H9 (cell line): ENCODE data around the gene CCDC40. TPM values are rescaled to one million over a fixed set of nuclear protein-coding genes. Genes with fewer than 3 reads are reported as not detected.

Source experiments
- DNase-seq: peaks from one replicate; pipeline ENCODE4 v3.0.0-alpha.2; 2017
- H2AFZ ChIP-seq: one replicate; pipeline ENCODE4 v1.6.1; 2013; ENCODE audit warnings: mild to moderate bottlenecking, low read length, control low read depth, moderate library complexity
- H2AK5ac ChIP-seq: 2 replicates; pipeline ENCODE4 v1.6.1; 2013; ENCODE audit warnings: low read length, control low read depth, mixed read lengths; ENCODE audit not compliant: insufficient read length
- H2BK120ac ChIP-seq: one replicate; pipeline ENCODE4 v1.6.1; 2013; ENCODE audit warnings: low read depth, mild to moderate bottlenecking, low read length, control low read depth, inconsistent platforms; ENCODE audit not compliant: poor library complexity, severe bottlenecking
- H2BK12ac ChIP-seq: 2 replicates; pipeline ENCODE4 v1.6.1; 2013; ENCODE audit warnings: low read length, control low read depth, mixed read lengths, low read depth; ENCODE audit not compliant: insufficient read length
- H2BK15ac ChIP-seq: 2 replicates; pipeline ENCODE4 v1.6.1; 2013; ENCODE audit warnings: low read depth, low read length, control low read depth
- H2BK20ac ChIP-seq: one replicate; pipeline ENCODE4 v1.6.1; 2013; ENCODE audit warnings: low read depth, mild to moderate bottlenecking, low read length, control low read depth, inconsistent platforms; ENCODE audit not compliant: poor library complexity, severe bottlenecking
- H2BK5ac ChIP-seq: 2 replicates; pipeline ENCODE4 v1.6.1; 2013; ENCODE audit warnings: low read length, control low read depth, mixed read lengths; ENCODE audit not compliant: insufficient read length
- H3K14ac ChIP-seq: 2 replicates; pipeline ENCODE4 v1.6.1; 2013; ENCODE audit warnings: low read length, control low read depth; ENCODE audit not compliant: insufficient read depth
- H3K18ac ChIP-seq: 2 replicates; pipeline ENCODE4 v1.6.1; 2013; ENCODE audit warnings: low read depth, mild to moderate bottlenecking, mixed read lengths, low read length, control low read depth; ENCODE audit not compliant: insufficient read length
- H3K23ac ChIP-seq: 2 replicates; pipeline ENCODE4 v1.6.1; 2013; ENCODE audit warnings: low read length, control low read depth, mixed read lengths, low read depth; ENCODE audit not compliant: insufficient read length
- H3K23me2 ChIP-seq: 2 replicates; pipeline ENCODE4 v1.6.1; 2013; ENCODE audit warnings: low read depth, mild to moderate bottlenecking, mixed read lengths, low read length, control low read depth; ENCODE audit not compliant: insufficient read length, poor library complexity, severe bottlenecking
- H3K27ac ChIP-seq: 2 replicates; pipeline ENCODE4 v1.5.1; 2013; ENCODE audit warnings: low read length, control low read depth, mixed read lengths, low read depth; ENCODE audit not compliant: insufficient read length
- H3K27me3 ChIP-seq: 2 replicates; pipeline ENCODE4 v1.6.1; 2013; ENCODE audit warnings: low read length, control low read depth, inconsistent platforms; ENCODE audit not compliant: insufficient read depth
- H3K4ac ChIP-seq: 2 replicates; pipeline ENCODE4 v1.6.1; 2013; ENCODE audit warnings: low read depth, mild to moderate bottlenecking, control low read depth, inconsistent platforms, low read length, moderate library complexity
- H3K4me1 ChIP-seq: 2 replicates; pipeline ENCODE4 v1.6.1; 2013; ENCODE audit warnings: low read length, control low read depth, inconsistent platforms; ENCODE audit not compliant: insufficient read depth
- H3K4me2 ChIP-seq: 2 replicates; pipeline ENCODE4 v1.6.1; 2013; ENCODE audit warnings: low read length, control low read depth, mixed read lengths; ENCODE audit not compliant: insufficient read length, insufficient read depth
- H3K56ac ChIP-seq: 2 replicates; pipeline ENCODE4 v1.6.1; 2013; ENCODE audit warnings: low read depth, mild to moderate bottlenecking, mixed read lengths, low read length, control low read depth; ENCODE audit not compliant: insufficient read length
- H3K79me1 ChIP-seq: 2 replicates; pipeline ENCODE4 v1.6.1; 2013; ENCODE audit warnings: low read depth, mild to moderate bottlenecking, moderate library complexity, low read length, control low read depth, inconsistent platforms; ENCODE audit not compliant: insufficient read depth, poor library complexity, severe bottlenecking
- H3K79me2 ChIP-seq: 2 replicates; pipeline ENCODE4 v1.6.1; 2013; ENCODE audit warnings: low read length, control low read depth, inconsistent platforms; ENCODE audit not compliant: insufficient read depth
- H3K9ac ChIP-seq: 2 replicates; pipeline ENCODE4 v1.6.1; 2013; ENCODE audit warnings: low read length, control low read depth, mixed read lengths; ENCODE audit not compliant: insufficient read length; ENCODE audit errors: extremely low read depth
- H3K9me3 ChIP-seq: one replicate; pipeline ENCODE4 v1.6.1; 2013; ENCODE audit warnings: low read depth, low read length, inconsistent platforms; ENCODE audit not compliant: control insufficient read depth
- H3T11ph ChIP-seq: one replicate; pipeline ENCODE4 v1.6.1; 2013; ENCODE audit warnings: mild to moderate bottlenecking, low read length, control low read depth, inconsistent platforms
- H4K20me1 ChIP-seq: one replicate; pipeline ENCODE4 v1.6.1; 2013; ENCODE audit not compliant: control insufficient read depth, insufficient read length, insufficient read depth
- H4K5ac ChIP-seq: 2 replicates; pipeline ENCODE4 v1.6.1; 2013; ENCODE audit warnings: low read depth, mild to moderate bottlenecking, mixed read lengths, low read length, control low read depth; ENCODE audit not compliant: insufficient read length
- H4K8ac ChIP-seq: replicated peaks from 2 replicates; pipeline ENCODE4 v1.6.1; 2013; ENCODE audit warnings: low read length, control low read depth, mixed read lengths, low read depth; ENCODE audit not compliant: insufficient read length
- H4K91ac ChIP-seq: 2 replicates; pipeline ENCODE4 v1.6.1; 2013; ENCODE audit warnings: low read depth, mild to moderate bottlenecking, moderate library complexity, mixed read lengths, low read length, control low read depth; ENCODE audit not compliant: insufficient read length
- H3K27ac Mint-ChIP-seq, 3 experiments: 2 replicates in 2 of 3; 3 replicates in 1 of 3; pipeline ENCODE4 v1.8.0; 2020 to 2021; ENCODE audit warnings: mixed read lengths in 3 of 3, mild to moderate bottlenecking in 1 of 3, moderate library complexity in 1 of 3
- H3K27me3 Mint-ChIP-seq: 2 replicates; pipeline ENCODE4 v1.8.0; 2021; ENCODE audit warnings: low read depth, mild to moderate bottlenecking, moderate library complexity, mixed read lengths
- H3K36me3 Mint-ChIP-seq, 3 experiments: 2 replicates in 2 of 3; 3 replicates in 1 of 3; pipeline ENCODE4 v1.8.0; 2020 to 2021; ENCODE audit warnings: low read depth in 3 of 3, mixed read lengths in 3 of 3; ENCODE audit not compliant: insufficient read depth in 1 of 3
- H3K4me1 Mint-ChIP-seq, 2 experiments: 2 replicates each; pipeline ENCODE4 v1.8.0; 2020; ENCODE audit warnings: mixed read lengths in 2 of 2
- H3K4me3 Mint-ChIP-seq, 2 experiments: 2 replicates in 1 of 2; 3 replicates in 1 of 2; pipeline ENCODE4 v1.8.0; 2020 to 2021; ENCODE audit warnings: mild to moderate bottlenecking in 2 of 2, mixed read lengths in 2 of 2, moderate library complexity in 1 of 2
- H3K9me3 Mint-ChIP-seq, 2 experiments: 2 replicates in 1 of 2; 3 replicates in 1 of 2; pipeline ENCODE4 v1.8.0; 2020; ENCODE audit warnings: mild to moderate bottlenecking in 2 of 2, mixed read lengths in 2 of 2, moderate library complexity in 1 of 2
- CTCF ChIP-seq: fragments of 200-600 bp; sonication (generic); conservative IDR thresholded peaks from 3 replicates; pipeline ENCODE4 v1.8.0; 2021; ENCODE audit warnings: antibody characterized with exemption, mild to moderate bottlenecking
- WGBS: extraction: QIAGEN DNeasy Blood & Tissue Kit; methylation state at CpG from one replicate; pipeline ENCODE4 v1.1.7; 2013; ENCODE audit warnings: missing lambda C conversion rate, low lambda C conversion rate, mixed read lengths; ENCODE audit not compliant: insufficient read length; ENCODE audit errors: extremely low coverage; 5-methylcytosine and 5-hydroxymethylcytosine counted together
- total RNA-seq: library from RNA; stranded (reverse); gene quantifications from 2 replicates; pipeline ENCODE4 v1.2.1, GENCODE V29; 2021

The CCDC40 gene
- total RNA-seq, 1 experiment from 2014 or later = 8.9 TPM

GRCh38 chr17:80067393-80067986 lies 31.0 kb downstream of the CCDC40 start:
- no peak overlapping the region for H4K5ac ChIP-seq
- H3K4ac ChIP-seq = no peak overlapping the region
- no peaks in the 10 kb centered on the region for H4K20me1 ChIP-seq
- no peaks in the 10 kb centered on the region for H3K79me2 ChIP-seq
- no peak for TF ChIP-seq CTCF
- no peak overlapping the region for H2BK5ac ChIP-seq
- no peak overlapping the region for H2BK20ac ChIP-seq
- no peak overlapping the region for H3K18ac ChIP-seq
- no peak overlapping the region for H3K4me2 ChIP-seq
- Mint-ChIP-seq H3K36me3 (no peaks in the 10 kb centered on the region), H3K27me3 (no peaks in the 10 kb centered on the region), H3K27ac (peak overlapping the region in 1 of 3 experiments; percentile 62; a peak in 4 of 7 replicates), H3K4me3 (no peak overlapping the region), H3K9me3 (no peaks in the 10 kb centered on the region), H3K4me1 (peaks cover 19 to 29% of the 10 kb centered on the region in 2 experiments)
- H3K23me2 ChIP-seq = no peaks in the 10 kb centered on the region
- H4K8ac ChIP-seq = no peak overlapping the region
- no peak overlapping the region for H3T11ph ChIP-seq
- no peak overlapping the region for H3K23ac ChIP-seq
- no CpG with 5 or more reads among the region's 31 CpGs for WGBS
- H2AFZ ChIP-seq = no peak overlapping the region
- H3K79me1 ChIP-seq = no peaks in the 10 kb centered on the region
- H4K91ac ChIP-seq = no peak overlapping the region
- no peak overlapping the region for H2AK5ac ChIP-seq
- DNase-seq = no peak
- H3K9me3 ChIP-seq = no peaks in the 10 kb centered on the region
- no peak overlapping the region for H2BK12ac ChIP-seq
- H3K4me1 ChIP-seq = no peaks in the 10 kb centered on the region; the same call in 1 of the 2 replicates
- no peak overlapping the region for H3K9ac ChIP-seq
- no peak overlapping the region for H3K14ac ChIP-seq
- no peaks in the 10 kb centered on the region for H3K27me3 ChIP-seq
- no peak overlapping the region for H3K27ac ChIP-seq
- no peak overlapping the region for H2BK120ac ChIP-seq
- H2BK15ac ChIP-seq = no peak overlapping the region
- H3K56ac ChIP-seq = no peak overlapping the region
